IMR-90 (cell line): Measurements from ENCODE around the gene GTF3C4. TPM values are rescaled to one million over a fixed set of nuclear protein-coding genes. Genes with fewer than 3 reads are reported as not detected.

Source experiments
- ATAC-seq: fragments of 200-7000 bp; cut with Tn5 transposase; 2 replicates; pipeline ENCODE4 v1.9.1; 2020; ENCODE audit warnings: low read depth, mild to moderate bottlenecking, moderate library complexity
- BruUV-seq: library from RNA; stranded (reverse); fragments of 400-500 nt; replicated peaks from 2 replicates; lab custom pipeline; 2021; lab: Mats Ljungman, UMichigan
- CTCF ChIA-PET: fragments of 300-600 bp; formaldehyde crosslinking; extraction: SDS; loops from one replicate; lab custom pipeline; 2021; ENCODE audit warnings: antibody characterized with exemption; lab: Yijun Ruan, JAX
- POLR2A ChIA-PET: fragments of 300-600 bp; sonication (Branson Sonifier 250); formaldehyde crosslinking; loops from one replicate; lab custom pipeline; 2022; ENCODE audit warnings: antibody characterized with exemption; ENCODE audit not compliant: unreplicated experiment; lab: Charles Lee
- DNase-seq: peaks from one replicate; pipeline ENCODE4 v3.0.0; 2013
- H2AFZ ChIP-seq: replicated peaks from 2 replicates; pipeline ENCODE3; 2013; ENCODE audit warnings: low read length, mild to moderate bottlenecking; ENCODE audit not compliant: poor library complexity
- H2AK5ac ChIP-seq: 2 replicates; pipeline ENCODE4 v1.6.1; 2013; ENCODE audit warnings: low read depth, low read length, inconsistent platforms
- H2AK9ac ChIP-seq: replicated peaks from 2 replicates; pipeline ENCODE3; 2013; ENCODE audit warnings: mild to moderate bottlenecking, low read depth, low read length, moderate library complexity; ENCODE audit not compliant: poor library complexity
- H2BK120ac ChIP-seq: 2 replicates; pipeline ENCODE4 v1.6.1; 2013; ENCODE audit warnings: low read depth, low read length, inconsistent platforms
- H2BK15ac ChIP-seq: 3 replicates; pipeline ENCODE4 v1.6.1; 2013; ENCODE audit warnings: low read depth, low read length, inconsistent platforms
- H2BK20ac ChIP-seq: 2 replicates; pipeline ENCODE4 v1.6.1; 2013; ENCODE audit warnings: low read depth, mild to moderate bottlenecking, inconsistent platforms, low read length, moderate library complexity
- H2BK5ac ChIP-seq: 2 replicates; pipeline ENCODE4 v1.6.1; 2013; ENCODE audit warnings: mild to moderate bottlenecking, low read depth, low read length, inconsistent platforms; ENCODE audit not compliant: poor library complexity, severe bottlenecking
- H3K14ac ChIP-seq: replicated peaks from 2 replicates; pipeline ENCODE4 v1.6.1; 2013; ENCODE audit warnings: low read depth, low read length, inconsistent platforms
- H3K18ac ChIP-seq: 2 replicates; pipeline ENCODE4 v1.6.1; 2013; ENCODE audit warnings: low read depth, low read length, control low read depth
- H3K23ac ChIP-seq: 2 replicates; pipeline ENCODE4 v1.6.1; 2013; ENCODE audit warnings: low read depth, low read length, inconsistent platforms
- H3K27ac ChIP-seq: 2 replicates; pipeline ENCODE4 v1.5.1; 2013; ENCODE audit warnings: mild to moderate bottlenecking, control low read depth, low read length; ENCODE audit not compliant: insufficient read depth
- H3K27me3 ChIP-seq: 2 replicates; pipeline ENCODE4 v1.6.1; 2013; ENCODE audit warnings: low read length; ENCODE audit not compliant: control insufficient read depth, insufficient read depth
- H3K36me3 ChIP-seq: 2 replicates; pipeline ENCODE4 v1.6.1; 2013; ENCODE audit warnings: low read length, mixed read lengths; ENCODE audit not compliant: control insufficient read depth, insufficient read depth
- H3K4ac ChIP-seq: 2 replicates; pipeline ENCODE4 v1.6.1; 2013; ENCODE audit warnings: low read depth, low read length, inconsistent platforms
- H3K4me1 ChIP-seq: 2 replicates; pipeline ENCODE4 v1.6.1; 2013; ENCODE audit warnings: low read length, mixed read lengths; ENCODE audit not compliant: control insufficient read depth, insufficient read depth
- H3K4me2 ChIP-seq: 2 replicates; pipeline ENCODE4 v1.6.1; 2013; ENCODE audit warnings: low read depth, mild to moderate bottlenecking, control low read depth, low read length, moderate library complexity
- H3K4me3 ChIP-seq: 2 replicates; pipeline ENCODE4 v1.5.1; 2013; ENCODE audit warnings: low read depth, mild to moderate bottlenecking, control low read depth, low read length, moderate library complexity; ENCODE audit not compliant: insufficient read depth
- H3K56ac ChIP-seq: 2 replicates; pipeline ENCODE4 v1.6.1; 2013; ENCODE audit warnings: low read length, inconsistent platforms; ENCODE audit not compliant: insufficient read depth; ENCODE audit errors: extremely low read depth
- H3K79me1 ChIP-seq, 2 experiments: 2 replicates each; pipeline ENCODE4 v1.6.1; 2013; ENCODE audit warnings: low read length in 2 of 2, inconsistent platforms in 1 of 2, low read depth in 1 of 2
- H3K9ac ChIP-seq: 2 replicates; pipeline ENCODE4 v1.6.1; 2013; ENCODE audit warnings: low read depth, low read length, control low read depth
- H3K9me1 ChIP-seq: 2 replicates; pipeline ENCODE4 v1.6.1; 2013; ENCODE audit warnings: low read length, inconsistent platforms; ENCODE audit not compliant: insufficient read depth
- H3K9me3 ChIP-seq: 2 replicates; pipeline ENCODE4 v1.6.1; 2013; ENCODE audit warnings: low read length; ENCODE audit not compliant: control insufficient read depth, insufficient read depth
- H4K20me1 ChIP-seq: 2 replicates; pipeline ENCODE4 v1.6.1; 2013; ENCODE audit warnings: low read length, inconsistent platforms; ENCODE audit not compliant: insufficient read depth
- H4K5ac ChIP-seq: 2 replicates; pipeline ENCODE4 v1.6.1; 2013; ENCODE audit warnings: mild to moderate bottlenecking, low read depth, low read length, control low read depth
- H4K8ac ChIP-seq, 2 experiments: 2 replicates each; pipeline ENCODE4 v1.6.1; 2013; ENCODE audit warnings: low read depth in 2 of 2, low read length in 2 of 2, control low read depth in 1 of 2, inconsistent platforms in 1 of 2
- H4K91ac ChIP-seq: 2 replicates; pipeline ENCODE4 v1.6.1; 2013; ENCODE audit warnings: low read depth, low read length, inconsistent platforms; ENCODE audit not compliant: insufficient read depth
- BHLHE40 ChIP-seq: fragments of 150-350 bp; IDR thresholded peaks from 2 replicates; pipeline ENCODE4 v1.6.1; 2016; ENCODE audit warnings: mild to moderate bottlenecking, low read depth, low read length
- CHD1 ChIP-seq: IDR thresholded peaks from 2 replicates; pipeline ENCODE4 v1.6.1; 2012; ENCODE audit warnings: low read depth, low read length, improper control_type of control experiment
- CTCF ChIP-seq: conservative IDR thresholded peaks from 2 replicates; pipeline ENCODE4 v1.5.1; 2012; ENCODE audit warnings: mild to moderate bottlenecking, low read depth, low read length, improper control_type of control experiment
- FOS ChIP-seq: fragments of 150-350 bp; IDR thresholded peaks from 2 replicates; pipeline ENCODE4 v1.6.1; 2016; ENCODE audit warnings: low read depth, low read length
- MAFK ChIP-seq: IDR thresholded peaks from 2 replicates; pipeline ENCODE4 v1.6.1; 2012; ENCODE audit warnings: low read depth, low read length, improper control_type of control experiment
- MAZ ChIP-seq: IDR thresholded peaks from 2 replicates; pipeline ENCODE4 v1.6.1; 2012; ENCODE audit warnings: low read depth, mild to moderate bottlenecking, low read length, improper control_type of control experiment, moderate library complexity, borderline replicate concordance
- MXI1 ChIP-seq: IDR thresholded peaks from 2 replicates; pipeline ENCODE4 v1.6.1; 2012; ENCODE audit warnings: low read depth, mild to moderate bottlenecking, low read length, moderate library complexity, borderline replicate concordance
- NFE2L2 ChIP-seq: fragments of 150-350 bp; IDR thresholded peaks from 2 replicates; pipeline ENCODE4 v1.6.1; 2016; ENCODE audit warnings: low read depth, mild to moderate bottlenecking, low read length
- POLR2A ChIP-seq: IDR thresholded peaks from 2 replicates; pipeline ENCODE4 v1.6.1; 2012; ENCODE audit warnings: mild to moderate bottlenecking, low read depth, low read length
- RAD21 ChIP-seq: IDR thresholded peaks from 2 replicates; pipeline ENCODE4 v1.6.1; 2012; ENCODE audit warnings: low read length, improper control_type of control experiment
- RCOR1 ChIP-seq: IDR thresholded peaks from 2 replicates; pipeline ENCODE4 v1.6.1; 2012; ENCODE audit warnings: mild to moderate bottlenecking, low read length, improper control_type of control experiment; ENCODE audit not compliant: insufficient replicate concordance
- RFX5 ChIP-seq: IDR thresholded peaks from 2 replicates; pipeline ENCODE4 v1.8.0; 2012; ENCODE audit warnings: low read depth, mild to moderate bottlenecking, low read length, moderate library complexity
- SMC3 ChIP-seq: fragments of 150-350 bp; IDR thresholded peaks from 2 replicates; pipeline ENCODE4 v1.6.1; 2016; ENCODE audit warnings: low read depth, mild to moderate bottlenecking, antibody characterized with exemption, low read length, moderate library complexity
- WGBS, 2 experiments: methylation state at CpG; one replicate each; pipeline versions ENCODE4 v1.1.5 to v1.1.7; 2013; ENCODE audit warnings: missing lambda C conversion rate in 2 of 2; ENCODE audit not compliant: insufficient read length in 1 of 2; ENCODE audit errors: extremely low coverage in 2 of 2; 5-methylcytosine and 5-hydroxymethylcytosine counted together
- dilution Hi-C: fragments of 300-500 bp; cut with HindIII; formaldehyde crosslinking; loops from one replicate; pipeline ENCODE4 v1.14.3; 2018; ENCODE audit warnings: low sequenced_read_pairs; ENCODE audit not compliant: unreplicated experiment
- in situ Hi-C: fragments of 300-500 bp; cut with MboI; formaldehyde crosslinking; loops from 3 replicates; pipeline ENCODE4 v1.14.3; 2019; ENCODE audit warnings: low sequenced_read_pairs, inconsistent platforms, mixed read lengths
- intact Hi-C: fragments of 100-400 bp; cut with micrococcal nuclease; formaldehyde crosslinking; loops from 2 replicates; pipeline ENCODE4 v1.10.0; 2022
- polyA plus RNA-seq, 3 experiments: library from polyadenylated mRNA; depleted of rRNA; stranded (reverse); fragments of >200 nt; gene quantifications; 2 replicates each; pipeline ENCODE4 v1.2.3, GENCODE V29; 2012; ENCODE audit warnings: low replicate concordance in 1 of 3
- total RNA-seq: library from RNA; depleted of rRNA; stranded (reverse); fragments of >200 nt; gene quantifications from 2 replicates; pipeline ENCODE4 v1.2.3, GENCODE V29; 2012
- TF ChIP-seq, protein P1 (sequence below): fragments of 150-350 bp; IDR thresholded peaks from 2 replicates; pipeline ENCODE4 v1.6.1; 2016; ENCODE audit warnings: low read depth, mild to moderate bottlenecking, low read length, moderate library complexity, borderline replicate concordance

The GTF3C4 gene
- total and polyA plus RNA-seq, 2 of the 4 experiments (the other 2 are of a cell fraction) = 4.7 to 16.5 TPM

- no peak for TF ChIP-seq RAD21
Observed at GRCh38 chr9:132732326-132733259, 62.3 kb downstream of the GTF3C4 start (continued).

GRCh38 chr9:132733260-132733815 is 63.1 kb downstream of the GTF3C4 start:
- H3K79me1 ChIP-seq = no peaks in the 10 kb centered on the region
- H3K4me3 ChIP-seq = no peak overlapping the region
- dilution Hi-C loops (no loop called here), intact Hi-C loops (no loop called here), in situ Hi-C loops (no loop called here)
- no peak overlapping the region for H3K9ac ChIP-seq
- no peaks in the 10 kb centered on the region for H3K9me1 ChIP-seq
- H4K20me1 ChIP-seq = no peaks in the 10 kb centered on the region
- no peak overlapping the region for H2BK120ac ChIP-seq
- ChIA-PET CTCF (no interaction called here), POLR2A (no interaction called here)
- H3K9me3 ChIP-seq = no peaks in the 10 kb centered on the region
- no peak overlapping the region for H2BK5ac ChIP-seq
- H2AK9ac ChIP-seq = no peak overlapping the region
- ATAC-seq (no peak), DNase-seq (no peak)
- H2BK20ac ChIP-seq = no peak overlapping the region
- no peak overlapping the region for H2BK15ac ChIP-seq
- H3K4me2 ChIP-seq = no peak overlapping the region
- no peak overlapping the region for H2AFZ ChIP-seq
- no peak overlapping the region for H2AK5ac ChIP-seq
- H3K4ac ChIP-seq = no peak overlapping the region
- H3K14ac ChIP-seq = no peak overlapping the region
- no peak overlapping the region for H3K56ac ChIP-seq
- H4K8ac ChIP-seq = no peak overlapping the region
- H3K18ac ChIP-seq = no peak overlapping the region
- H4K91ac ChIP-seq = no peak overlapping the region
- BruUV-seq = no TSS peak
- no peaks in the 10 kb centered on the region for H3K4me1 ChIP-seq
- no peaks in the 10 kb centered on the region for H3K36me3 ChIP-seq
- no peak overlapping the region for H3K27ac ChIP-seq
- no peak overlapping the region for H3K23ac ChIP-seq
- WGBS, 2 experiments = 42% methylated on average over 3 of the region's 22 CpGs; no CpG with 5 or more reads in 1 of the 2 experiments
- H4K5ac ChIP-seq = no peak overlapping the region
- H3K27me3 ChIP-seq = peaks cover 24% of the 10 kb centered on the region
- TF ChIP-seq RCOR1 (no peak), FOS (no peak), RAD21 (no peak), NFE2L2 (no peak), CHD1 (no peak), RFX5 (no peak), MAZ (no peak), CTCF (no peak), BHLHE40 (no peak), SMC3 (no peak), POLR2A (no peak), MXI1 (no peak), MAFK (no peak)
- TF ChIP-seq, protein P1, sequence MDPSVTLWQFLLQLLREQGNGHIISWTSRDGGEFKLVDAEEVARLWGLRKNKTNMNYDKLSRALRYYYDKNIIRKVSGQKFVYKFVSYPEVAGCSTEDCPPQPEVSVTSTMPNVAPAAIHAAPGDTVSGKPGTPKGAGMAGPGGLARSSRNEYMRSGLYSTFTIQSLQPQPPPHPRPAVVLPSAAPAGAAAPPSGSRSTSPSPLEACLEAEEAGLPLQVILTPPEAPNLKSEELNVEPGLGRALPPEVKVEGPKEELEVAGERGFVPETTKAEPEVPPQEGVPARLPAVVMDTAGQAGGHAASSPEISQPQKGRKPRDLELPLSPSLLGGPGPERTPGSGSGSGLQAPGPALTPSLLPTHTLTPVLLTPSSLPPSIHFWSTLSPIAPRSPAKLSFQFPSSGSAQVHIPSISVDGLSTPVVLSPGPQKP = no peak
